Motor neuron (in vitro differentiated cells): ENCODE results near the gene DAW1. TPM values are rescaled to one million over a fixed set of nuclear protein-coding genes. Genes with fewer than 3 reads are reported as not detected.
"Not testable (repeated sequence)": the region's sequence is repeated elsewhere in the genome, so short reads cannot be mapped to it uniquely, and the experiment has no call there.

ENCODE experiments used
- ATAC-seq, 8 experiments: fragments of 200-7000 bp; cut with Tn5 transposase; replicated peaks in 6 of 8; 2 replicates each; pipeline ENCODE4 v1.8.0; 2021; ENCODE audit warnings: mild to moderate bottlenecking in 8 of 8, moderate library complexity in 8 of 8
- H3K27ac ChIP-seq, 2 donors: fragments of 250-450 bp; sonication (Bioruptor Pico); 2 replicates each; pipeline ENCODE4 v1.9.0; 2021; ENCODE audit warnings: antibody characterized with exemption in 2 of 2, mild to moderate bottlenecking in 2 of 2, moderate library complexity in 1 of 2
- H3K4me1 ChIP-seq, 2 donors: fragments of 250-450 bp; sonication (Bioruptor Pico); replicated peaks in 1 of 2; 2 replicates each; pipeline ENCODE4 v1.6.1; 2021; ENCODE audit warnings: antibody characterized with exemption in 2 of 2, mild to moderate bottlenecking in 2 of 2, moderate library complexity in 1 of 2
- H3K4me3 ChIP-seq, 5 donors: fragments of 250-450 bp; sonication (Bioruptor Pico); 2 replicates each; pipeline ENCODE4 v1.9.0; 2021; ENCODE audit warnings: antibody characterized with exemption in 5 of 5, mild to moderate bottlenecking in 5 of 5, moderate library complexity in 4 of 5
- WGBS, 10 experiments: fragments of 450-650 bp; shearing (Covaris generic); methylation state at CpG; one replicate each; pipeline ENCODE4 v1.0.0; 2022; 5-methylcytosine and 5-hydroxymethylcytosine counted together
- in situ Hi-C, 9 experiments: fragments of 400-800 bp; cut with MboI; loops; one replicate each; pipeline ENCODE4 v1.15.0; 2021; ENCODE audit warnings: low sequenced_read_pairs in 9 of 9, low pct_unique_long_range_greater_than_20kb in 2 of 9; ENCODE audit not compliant: unreplicated experiment in 9 of 9
- total RNA-seq, 8 experiments: library from RNA; unstranded; fragments of 300-600 nt; gene quantifications; 2 replicates each; pipeline versions ENCODE4 v1.2.3 to v1.2.4, GENCODE V29; 2022

The DAW1 gene
- total RNA-seq, 8 experiments from 2014 or later, result 0.08 to 28.3 (median 0.13) TPM; not detected in 4

DNA sequence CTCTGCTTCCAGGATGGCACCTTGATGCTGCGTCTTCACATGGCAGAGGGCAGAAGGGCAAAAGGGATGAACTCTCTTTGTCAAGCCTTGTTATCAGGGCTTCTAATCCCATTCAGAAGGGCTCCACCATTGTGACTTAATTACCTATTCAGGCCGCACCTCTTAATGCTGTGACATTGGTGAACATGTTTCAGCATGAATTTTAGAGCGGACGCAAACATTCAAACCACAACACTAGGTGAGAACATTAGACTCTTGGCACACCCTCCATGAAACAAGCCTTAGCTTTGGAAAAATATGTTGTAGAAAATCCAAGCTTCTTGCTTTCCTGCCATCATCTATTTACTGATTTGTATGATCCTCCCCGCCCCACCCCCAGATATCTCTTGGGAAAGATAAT, 17.9 kb downstream of the DAW1 start:
- no peak for ATAC-seq
- in situ Hi-C loops, result loop anchor here in 2 of 9 experiments (25.0 kb wide), 1 partner anchor 773 kb away; no protein-coding TSS in a partner anchor
- Histone ChIP-seq H3K4me1 (no peaks in the 10 kb centered on the region), H3K4me3 (no peak overlapping the region), H3K27ac (no peak overlapping the region)
- WGBS, 10 experiments, result 78 to 100% (median 92%) methylated on average over 1 to 5 of the region's 5 CpGs; no CpG with 5 or more reads in 2 of the 10 experiments

DNA sequence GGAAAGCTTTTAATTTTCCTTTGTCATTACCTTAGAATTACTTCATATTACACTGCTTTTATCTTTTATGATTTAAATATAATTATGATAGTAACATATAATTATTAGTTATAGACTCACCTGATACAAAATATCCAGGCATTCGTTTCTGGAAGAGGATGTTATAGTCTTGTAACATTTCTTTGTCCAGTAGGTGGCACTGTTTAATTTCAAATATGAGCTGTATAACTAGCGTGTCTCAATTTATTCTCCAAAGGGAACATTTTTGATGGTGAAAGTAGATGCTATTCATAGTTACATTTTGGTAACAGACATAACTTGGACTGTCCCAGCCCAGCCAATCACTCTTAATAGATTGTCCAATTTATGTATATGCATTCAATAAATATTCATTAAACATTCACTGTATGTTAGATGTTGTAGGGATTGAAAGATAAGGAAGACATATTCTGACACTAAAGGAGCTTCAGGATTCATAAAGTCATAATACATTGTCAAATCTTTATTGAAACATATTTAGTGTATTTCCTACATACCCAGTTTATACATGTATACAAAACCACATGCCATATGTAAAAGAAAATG, 19.2 kb downstream of the DAW1 start:
- ATAC-seq, result peak; percentile 55 to 85 (median 68)
- no peak overlapping the region for H3K4me3 ChIP-seq
- H3K4me1 ChIP-seq, result no peaks in the 10 kb centered on the region
- in situ Hi-C loops, result loop anchor here in 2 of 9 experiments (25.0 kb wide), 1 partner anchor 772 kb away; no protein-coding TSS in a partner anchor
- H3K27ac ChIP-seq, result no peak overlapping the region
- 0 to 40% (median 9%) methylated on average over 1 to 2 of the region's 2 CpGs for WGBS, 10 experiments

DNA sequence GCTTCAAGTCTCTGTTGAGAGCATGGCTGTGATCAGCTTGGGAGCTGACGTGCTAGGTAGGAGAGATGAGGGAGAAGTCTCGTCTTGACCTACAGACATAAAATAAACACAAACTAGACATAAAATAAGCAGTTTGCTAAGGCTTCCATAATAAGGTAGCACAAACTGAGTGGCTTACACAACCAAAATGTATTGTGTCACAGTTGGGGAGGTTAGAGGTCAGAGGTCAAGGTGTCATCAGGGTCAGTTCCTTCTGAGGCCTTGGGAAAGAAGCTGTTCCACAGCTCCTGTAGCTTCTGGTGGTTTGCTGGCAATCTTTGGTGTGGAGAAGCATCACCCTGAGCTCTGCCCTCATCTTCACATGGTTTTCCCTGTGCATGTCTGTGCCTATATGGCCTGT, 20.2 kb downstream of the DAW1 start:
- H3K4me3 ChIP-seq, result no peak overlapping the region
- in situ Hi-C loops, result loop anchor here in 2 of 9 experiments (25.0 kb wide), 1 partner anchor 771 kb away; no protein-coding TSS in a partner anchor
- WGBS, 10 experiments, result 38 to 90% methylated on average over 2 of the region's 2 CpGs; no CpG with 5 or more reads in 8 of the 10 experiments
- ATAC-seq, result no peak
- H3K4me1 ChIP-seq, result no peaks in the 10 kb centered on the region
- no peak overlapping the region for H3K27ac ChIP-seq

DNA sequence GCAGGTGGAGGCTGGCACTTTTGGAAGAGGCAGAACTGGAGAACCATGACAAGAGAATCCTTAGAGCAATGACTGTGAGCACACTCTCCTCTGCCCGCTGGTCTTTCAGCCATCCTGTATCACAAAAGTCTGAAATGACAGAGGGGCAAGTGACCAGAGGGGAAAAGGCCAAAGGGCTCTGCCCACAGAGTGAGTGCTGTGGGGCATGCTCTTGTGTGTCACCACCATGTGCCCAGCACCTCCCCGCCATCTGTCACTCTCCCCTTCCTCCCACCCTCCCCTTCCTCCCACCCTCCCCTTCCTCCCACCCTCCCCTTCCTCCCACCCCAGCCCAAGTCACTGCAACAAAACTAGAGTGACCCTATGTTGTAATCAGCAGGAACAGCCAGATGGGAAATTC, 31.9 kb downstream of the DAW1 start:
- no peak for ATAC-seq
- in situ Hi-C loops, result no loop called here
- WGBS, 10 experiments, result 40 to 100% methylated on average over 1 of the region's 2 CpGs; no CpG with 5 or more reads in 8 of the 10 experiments

DNA sequence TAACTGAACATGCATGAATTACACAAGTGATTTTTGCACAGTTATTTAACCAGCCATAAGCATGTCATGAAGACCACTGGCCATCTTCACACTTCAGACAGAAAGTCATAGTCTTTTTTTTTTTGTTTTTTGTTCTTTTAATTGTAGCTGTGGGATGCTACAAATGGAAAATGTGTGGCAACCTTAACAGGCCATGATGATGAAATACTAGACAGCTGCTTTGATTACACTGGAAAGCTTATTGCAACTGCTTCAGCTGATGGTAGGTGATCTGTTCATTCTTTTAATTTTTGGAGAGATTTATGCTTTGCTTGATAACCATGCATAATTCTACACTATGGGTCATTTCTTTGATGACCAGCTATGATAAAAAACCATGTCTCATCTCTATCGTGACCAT, 35.6 kb downstream of the DAW1 start:
- Histone ChIP-seq H3K4me3 (no peak overlapping the region), H3K27ac (no peak overlapping the region), H3K4me1 (no peaks in the 10 kb centered on the region)
- ATAC-seq, result no peak
- in situ Hi-C loops, result no loop called here
- 0 to 100% (median 86%) methylated on average over 1 of the region's 1 CpG; no CpG with 5 or more reads in 1 of the 10 experiments for WGBS, 10 experiments

More for the DNA sequence above, 31.9 kb downstream of the DAW1 start:
- Histone ChIP-seq H3K4me1 (no peaks in the 10 kb centered on the region), H3K4me3 (no peak overlapping the region), H3K27ac (no peak overlapping the region)

DNA sequence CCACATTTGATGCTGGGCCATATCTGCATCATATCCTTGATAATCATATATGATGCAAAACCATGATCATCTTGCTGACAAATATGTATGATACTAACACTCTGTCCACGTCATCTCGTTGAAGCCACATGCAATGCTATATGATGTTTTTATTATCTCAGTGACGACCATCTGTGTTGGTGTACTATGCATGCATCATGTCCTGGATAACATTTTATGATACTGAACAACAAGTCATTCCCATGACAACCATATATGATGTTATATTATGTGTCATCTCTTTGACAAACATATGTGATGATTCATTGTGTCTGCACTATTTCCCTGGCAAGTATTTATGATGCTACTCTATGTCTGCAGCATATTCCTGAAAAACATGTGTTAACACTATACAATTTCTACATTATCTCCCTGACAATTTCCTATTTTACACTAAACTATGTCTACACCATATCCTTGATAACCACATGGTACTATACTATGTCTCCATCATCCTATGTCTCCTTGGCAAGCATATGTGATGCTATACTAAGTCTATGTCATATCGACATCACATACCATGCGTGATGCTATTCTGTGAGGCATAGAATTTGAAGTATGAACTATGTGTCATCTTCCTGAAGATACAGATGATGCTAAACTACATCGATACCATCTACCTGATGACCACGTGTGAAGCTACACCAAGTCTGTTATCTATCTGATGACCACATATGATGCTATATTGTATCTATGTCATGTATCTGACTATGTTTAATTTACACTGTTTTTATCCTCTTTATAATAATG, 37.0 kb downstream of the DAW1 start:
- peak in 2 of 8 experiments; percentile 31 to 37 for ATAC-seq
- Histone ChIP-seq H3K4me1 (no peaks in the 10 kb centered on the region), H3K4me3 (no peak overlapping the region), H3K27ac (no peak overlapping the region)
- in situ Hi-C loops, result no loop called here
- 49 to 89% (median 77%) methylated on average over 3 to 6 of the region's 7 CpGs; no CpG with 5 or more reads in 1 of the 10 experiments for WGBS, 10 experiments

DNA sequence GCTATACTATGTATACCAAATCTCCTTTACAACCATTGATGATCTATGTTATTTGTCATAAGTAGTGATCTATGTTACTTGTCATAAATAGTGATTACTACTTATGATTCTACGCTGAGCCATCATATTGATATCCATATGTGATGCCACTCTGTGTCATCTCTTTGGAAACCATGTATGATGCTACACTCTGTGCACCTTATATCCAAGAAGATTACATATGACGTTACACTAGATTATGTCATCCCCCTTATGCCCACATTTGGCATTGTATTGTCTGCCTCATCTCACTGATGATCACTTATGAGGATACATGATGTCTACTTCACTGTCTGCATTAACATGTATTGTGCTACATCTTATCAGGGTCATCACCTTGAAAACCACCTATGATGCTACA, 42.9 kb downstream of the DAW1 start:
- in situ Hi-C loops, result no loop called here
- Histone ChIP-seq H3K4me3 (no peak overlapping the region), H3K27ac (no peak overlapping the region), H3K4me1 (no peaks in the 10 kb centered on the region)
- 8 to 71% (median 56%) methylated on average over 1 to 2 of the region's 2 CpGs; no CpG with 5 or more reads in 2 of the 10 experiments for WGBS, 10 experiments
- peak in 2 of 8 experiments; percentile 39 to 72 for ATAC-seq

DNA sequence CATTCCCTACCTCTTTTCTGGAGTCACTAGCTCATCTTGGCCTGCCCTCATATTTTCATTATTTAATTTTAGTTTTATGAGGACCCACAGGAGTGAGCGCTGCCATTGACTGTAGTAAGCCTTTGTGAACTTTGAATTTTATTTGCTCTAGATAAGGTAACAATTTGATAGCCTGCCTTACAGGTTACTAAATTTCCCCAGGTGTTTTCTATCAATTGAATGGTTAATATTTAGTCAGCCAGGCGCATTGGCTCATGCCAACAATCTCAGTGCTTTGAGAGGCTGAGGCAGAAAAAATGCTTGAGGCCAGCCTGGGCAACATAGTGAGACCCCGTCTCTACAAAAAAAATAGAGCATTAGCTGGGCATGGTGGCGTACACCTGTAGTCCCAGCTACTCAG, 50.2 kb downstream of the DAW1 start:
- no peak overlapping the region for H3K27ac ChIP-seq
- in situ Hi-C loops, result no loop called here
- WGBS, 10 experiments, result 0 to 100% (median 79%) methylated on average over 1 to 4 of the region's 4 CpGs; no CpG with 5 or more reads in 2 of the 10 experiments
- no peaks in the 10 kb centered on the region for H3K4me1 ChIP-seq
- ATAC-seq, result no peak
- no peak overlapping the region for H3K4me3 ChIP-seq

DNA sequence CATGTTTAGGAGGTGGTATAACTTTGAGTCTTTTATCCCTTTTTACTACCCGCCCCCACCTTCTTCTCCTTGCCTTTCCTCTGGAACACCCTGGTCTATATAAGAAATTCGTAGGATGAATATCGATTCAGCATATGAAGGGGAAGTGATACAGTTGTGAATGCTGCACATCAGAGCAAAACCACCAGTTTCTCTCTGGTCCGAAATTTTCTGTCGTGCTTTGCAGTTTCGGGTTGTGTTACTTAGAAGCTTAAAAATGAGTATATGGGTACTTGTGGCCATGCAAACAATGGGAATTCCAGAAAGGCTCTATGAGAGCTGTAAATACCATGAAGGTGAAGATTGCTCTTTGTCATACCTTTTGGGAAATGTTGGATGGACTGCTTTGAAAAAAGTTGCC, 60.6 kb downstream of the DAW1 start:
- no peak overlapping the region for H3K27ac ChIP-seq

DNA sequence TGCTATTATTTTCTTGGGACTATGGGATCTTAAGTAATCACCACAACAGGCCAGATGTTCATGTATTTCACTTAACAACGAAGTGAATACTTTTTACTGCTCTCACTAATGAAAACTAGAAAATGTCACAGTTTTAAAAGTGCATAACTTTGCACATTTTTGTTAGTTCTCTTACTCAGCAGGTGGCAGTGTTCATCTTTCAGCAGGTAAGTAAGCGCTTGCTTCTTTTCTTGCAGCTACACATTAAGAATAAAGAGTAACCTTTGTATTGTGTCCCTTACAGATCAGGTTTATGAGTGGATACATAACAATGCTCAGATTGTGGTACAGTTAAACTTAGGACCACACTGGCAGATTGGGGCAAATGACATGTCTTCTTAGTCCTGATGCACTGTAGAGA, 61.0 kb downstream of the DAW1 start:
- ATAC-seq, result no peak
- 17 to 100% (median 50%) methylated on average over 1 to 2 of the region's 2 CpGs; no CpG with 5 or more reads in 1 of the 10 experiments for WGBS, 10 experiments
- no peak overlapping the region for H3K4me3 ChIP-seq
- no peak overlapping the region for H3K27ac ChIP-seq
- peaks cover 6 to 7% of the 10 kb centered on the region in 2 donors for H3K4me1 ChIP-seq
- in situ Hi-C loops, result no loop called here

More for the DNA sequence above, 60.6 kb downstream of the DAW1 start:
- no peak overlapping the region for H3K4me3 ChIP-seq
- in situ Hi-C loops, result no loop called here
- peaks cover 6 to 7% of the 10 kb centered on the region in 2 donors for H3K4me1 ChIP-seq
- no peak for ATAC-seq
- 21 to 89% (median 76%) methylated on average over 2 to 6 of the region's 6 CpGs; no CpG with 5 or more reads in 2 of the 10 experiments for WGBS, 10 experiments

DNA sequence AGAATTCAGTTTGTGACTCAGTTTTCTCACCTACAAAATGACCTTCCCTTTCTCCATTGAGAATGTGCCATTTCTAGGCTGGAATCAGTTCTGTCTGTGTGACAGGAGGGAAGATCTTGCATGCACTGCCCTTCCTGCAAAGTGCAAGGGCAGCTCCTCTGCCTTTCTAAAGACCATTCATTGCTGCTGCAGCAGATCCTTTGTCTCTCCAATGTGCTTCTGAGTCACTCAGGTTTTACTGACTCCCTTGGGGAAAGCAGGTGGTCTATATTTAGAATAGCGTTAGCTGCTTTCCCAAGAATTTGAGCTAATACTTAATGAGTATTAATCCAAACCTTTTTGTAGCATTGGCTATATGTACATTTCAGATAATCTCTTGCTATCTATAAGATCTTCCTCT, 62.5 kb downstream of the DAW1 start:
- peak in 5 of 8 experiments; percentile 45 to 95 (median 94) for ATAC-seq

DNA sequence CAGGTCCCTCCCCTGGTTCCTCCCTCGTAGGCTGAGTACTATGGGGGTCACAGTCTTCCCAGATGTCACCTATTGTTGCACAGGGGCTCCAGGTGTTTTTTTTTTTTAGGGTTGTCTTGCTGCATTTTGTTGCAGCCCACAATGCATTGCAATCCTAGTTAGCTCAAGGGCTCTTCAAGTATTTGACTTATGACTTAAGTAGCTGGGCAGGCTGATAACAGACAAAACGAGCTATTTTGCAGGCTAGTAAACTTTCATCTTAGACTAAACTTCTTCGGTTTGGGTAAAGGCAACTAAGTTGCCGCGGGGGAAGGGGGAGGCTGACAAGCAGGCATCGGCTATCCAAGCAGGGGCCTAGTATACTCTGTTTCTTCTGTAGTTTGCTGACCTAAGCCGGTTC, 64.8 kb downstream of the DAW1 start:
- ATAC-seq, H3K27ac ChIP-seq, in situ Hi-C loops, H3K4me1 ChIP-seq, H3K4me3 ChIP-seq: not testable (repeated sequence)
- 0 to 90% (median 73%) methylated on average over 1 to 6 of the region's 7 CpGs; no CpG with 5 or more reads in 2 of the 10 experiments for WGBS, 10 experiments

More for the DNA sequence above, 62.5 kb downstream of the DAW1 start:
- H3K4me1 ChIP-seq, result peaks cover 6 to 7% of the 10 kb centered on the region in 2 donors
- in situ Hi-C loops, result no loop called here
- H3K27ac ChIP-seq, result peak overlapping the region in 1 of 2 donors; percentile 50
- WGBS, 10 experiments, result 0 to 100% (median 38%) methylated on average over 1 of the region's 1 CpG; no CpG with 5 or more reads in 5 of the 10 experiments
- no peak overlapping the region for H3K4me3 ChIP-seq
